Myocyte (in vitro differentiated cells): ENCODE measurements around the gene KLHL1. TPM values are rescaled to one million over a fixed set of nuclear protein-coding genes. Genes with fewer than 3 reads are reported as not detected.
"Not testable (repeated sequence)": the region's sequence is repeated elsewhere in the genome, so short reads cannot be mapped to it uniquely, and the experiment has no call there.

Experiments used
- DNase-seq: peaks from one replicate; pipeline ENCODE4 v3.0.0-alpha.2; 2012; ENCODE audit warnings: low read depth
- polyA plus RNA-seq: library from polyadenylated mRNA; unstranded; fragments of >200 nt; gene quantifications from one replicate; pipeline ENCODE4 v1.2.1, GENCODE V29; 2012; ENCODE audit warnings: missing spikeins
- total RNA-seq: library from RNA; depleted of rRNA; stranded (reverse); fragments of >200 nt; gene quantifications from 2 replicates; pipeline ENCODE4 v1.2.3, GENCODE V29; 2014

KLHL1 gene
- total RNA-seq, result not detected in 2 replicates
- not detected for polyA plus RNA-seq

GRCh38 chr13:70108356-70109105 is at the start of gene KLHL1:
Gene KLHL1, minus strand, starts transcription at chr13:70108452. Its CDS starts 753 bp downstream, at chr13:70107699.
- no peak for DNase-seq

- DNase-seq, result not testable (repeated sequence)
Measured at GRCh38 chr13:70142658-70143057, 34.4 kb upstream of the KLHL1 start.

GRCh38 chr13:70128098-70128497 is 19.8 kb upstream of the KLHL1 start:
- no peak for DNase-seq

- DNase-seq, result no peak
Measured at GRCh38 chr13:70125693-70126092, 17.4 kb upstream of the KLHL1 start.

GRCh38 chr13:70117338-70117905 is 9.2 kb upstream of the KLHL1 start:
- no peak for DNase-seq

GRCh38 chr13:70107498-70108281 is 562 bp downstream of the KLHL1 start, which contains the start of gene ATXN8OS:
Gene ATXN8OS, plus strand, starts transcription at chr13:70107826.
- no peak for DNase-seq

- DNase-seq, result no peak
Measured at GRCh38 chr13:70107125-70107497, 1.1 kb downstream of the KLHL1 start.

GRCh38 chr13:70104481-70104880 is 3.8 kb downstream of the KLHL1 start:
- DNase-seq, result no peak

- no peak for DNase-seq
Measured at GRCh38 chr13:70098669-70099068, 9.6 kb downstream of the KLHL1 start.

GRCh38 chr13:70090036-70090723 is 18.1 kb downstream of the KLHL1 start:
- no peak for DNase-seq

- DNase-seq, result no peak
Measured at GRCh38 chr13:70088926-70089325, 19.3 kb downstream of the KLHL1 start.

- no peak for DNase-seq
Measured at GRCh38 chr13:70087247-70087646, 21.0 kb downstream of the KLHL1 start.

GRCh38 chr13:70080012-70080411 is 28.2 kb downstream of the KLHL1 start:
- DNase-seq, result peak; percentile 1

GRCh38 chr13:70054572-70054971 is 53.7 kb downstream of the KLHL1 start:
- no peak for DNase-seq

GRCh38 chr13:70051531-70051930 is 56.7 kb downstream of the KLHL1 start:
- DNase-seq, result no peak

GRCh38 chr13:70043685-70044084 is 64.6 kb downstream of the KLHL1 start:
- no peak for DNase-seq

- no peak for DNase-seq
Measured at GRCh38 chr13:70042193-70042592, 66.1 kb downstream of the KLHL1 start.

GRCh38 chr13:70034286-70034685 is 74.0 kb downstream of the KLHL1 start:
- DNase-seq, result no peak

GRCh38 chr13:70027551-70027950 is 80.7 kb downstream of the KLHL1 start:
- DNase-seq, result no peak

GRCh38 chr13:70023516-70023915 is 84.7 kb downstream of the KLHL1 start:
- DNase-seq, result no peak

GRCh38 chr13:70022646-70023045 is 85.6 kb downstream of the KLHL1 start:
- no peak for DNase-seq

- DNase-seq, result no peak
Measured at GRCh38 chr13:70016116-70016515, 92.1 kb downstream of the KLHL1 start.
